ENCODE results near the gene KIRREL3. TPM values are rescaled to one million over a fixed set of nuclear protein-coding genes. Genes with fewer than 3 reads are reported as not detected.
"Not testable (repeated sequence)": the region's sequence is repeated elsewhere in the genome, so short reads cannot be mapped to it uniquely, and the experiment has no call there.

Gene KIRREL3
- total RNA-seq, 2 donors from 2014 or later = 0.61 to 0.64 TPM

- no peak overlapping the region for H3K27ac ChIP-seq
Observed at GRCh38 chr11:126396965-126397364, 603.6 kb downstream of the KIRREL3 start.

GRCh38 chr11:126396266-126396665 is 604.3 kb downstream of the KIRREL3 start:
- H3K36me3 ChIP-seq; intact Hi-C loops (cut with DNase I); H3K4me1 ChIP-seq; H3K4me3 ChIP-seq; H3K27me3 ChIP-seq; H3K9ac ChIP-seq (ENCODE audit: low read depth in 2 of 2, low read length in 2 of 2); H3K27ac ChIP-seq; H3K9me3 ChIP-seq; DNase-seq: not testable (repeated sequence)

More at GRCh38 chr11:126396965-126397364, 603.6 kb downstream of the KIRREL3 start:
- no peaks in the 10 kb centered on the region for H3K36me3 ChIP-seq
- intact Hi-C loops (cut with DNase I) = no loop called here
- no peaks in the 10 kb centered on the region for H3K9me3 ChIP-seq
- DNase-seq = no peak
- H3K9ac ChIP-seq (ENCODE audit: low read depth in 2 of 2, low read length in 2 of 2) = no peak overlapping the region
- H3K27me3 ChIP-seq = no peaks in the 10 kb centered on the region
- H3K4me1 ChIP-seq = peaks cover 9% of the 10 kb centered on the region
- no peak for TF ChIP-seq CTCF (IDR thresholded peaks at IDR 0.05)
- no peak overlapping the region for H3K4me3 ChIP-seq

- H3K9ac ChIP-seq (ENCODE audit: low read depth in 2 of 2, low read length in 2 of 2); H3K4me3 ChIP-seq; H3K9me3 ChIP-seq; H3K36me3 ChIP-seq; H3K4me1 ChIP-seq; intact Hi-C loops (cut with DNase I); H3K27ac ChIP-seq; DNase-seq; H3K27me3 ChIP-seq: not testable (repeated sequence)
Observed at GRCh38 chr11:126395784-126396183, 604.8 kb downstream of the KIRREL3 start.

- H3K36me3 ChIP-seq; H3K27ac ChIP-seq; H3K9ac ChIP-seq (ENCODE audit: low read depth in 2 of 2, low read length in 2 of 2); H3K4me1 ChIP-seq; H3K27me3 ChIP-seq; H3K9me3 ChIP-seq; DNase-seq; intact Hi-C loops (cut with DNase I); H3K4me3 ChIP-seq: not testable (repeated sequence)
Observed at GRCh38 chr11:126394634-126395072, 605.9 kb downstream of the KIRREL3 start.

- Histone ChIP-seq H3K9ac (ENCODE audit: low read depth in 2 of 2, low read length in 2 of 2) (no peak overlapping the region), H3K36me3 (no peaks in the 10 kb centered on the region), H3K27ac (no peak overlapping the region), H3K4me3 (no peak overlapping the region), H3K9me3 (no peaks in the 10 kb centered on the region), H3K4me1 (peaks cover 9% of the 10 kb centered on the region), H3K27me3 (no peaks in the 10 kb centered on the region)
- intact Hi-C loops (cut with DNase I) = no loop called here
- DNase-seq = no peak
- TF ChIP-seq CTCF (IDR thresholded peaks at IDR 0.05) = no peak
Observed at GRCh38 chr11:126394036-126394435, 606.5 kb downstream of the KIRREL3 start.

- no peak for DNase-seq
- intact Hi-C loops (cut with DNase I) = no loop called here
Observed at GRCh38 chr11:126393143-126393542, 607.4 kb downstream of the KIRREL3 start.

GRCh38 chr11:126392633-126393013 is 607.9 kb downstream of the KIRREL3 start:
- intact Hi-C loops (cut with DNase I) = no loop called here
- Histone ChIP-seq H3K27me3 (no peaks in the 10 kb centered on the region), H3K4me1 (peaks cover 9% of the 10 kb centered on the region), H3K9me3 (no peaks in the 10 kb centered on the region), H3K9ac (ENCODE audit: low read depth in 2 of 2, low read length in 2 of 2) (no peak overlapping the region), H3K4me3 (no peak overlapping the region), H3K36me3 (no peaks in the 10 kb centered on the region), H3K27ac (no peak overlapping the region)
- TF ChIP-seq CTCF (IDR thresholded peaks at IDR 0.05) = no peak
- no peak for DNase-seq

More at GRCh38 chr11:126393143-126393542, 607.4 kb downstream of the KIRREL3 start:
- peaks cover 9% of the 10 kb centered on the region for H3K4me1 ChIP-seq
- no peaks in the 10 kb centered on the region for H3K27me3 ChIP-seq
- H3K36me3 ChIP-seq = no peaks in the 10 kb centered on the region
- no peak overlapping the region for H3K4me3 ChIP-seq
- no peak for TF ChIP-seq CTCF (IDR thresholded peaks at IDR 0.05)
- no peak overlapping the region for H3K9ac ChIP-seq (ENCODE audit: low read depth in 2 of 2, low read length in 2 of 2)
- no peak overlapping the region for H3K27ac ChIP-seq
- H3K9me3 ChIP-seq = no peaks in the 10 kb centered on the region
